ENCODE measurements around the gene CARNS1. TPM values are rescaled to one million over a fixed set of nuclear protein-coding genes. Genes with fewer than 3 reads are reported as not detected.

The CARNS1 gene
- total and polyA plus RNA-seq, 9 donors, result 0.12 to 13.2 (median 0.62) TPM

- Histone ChIP-seq H3K27ac (no peak overlapping the region), H3K27me3 (no peaks in the 10 kb centered on the region), H3K36me3 (no peaks in the 10 kb centered on the region), H3K4me3 (no peak overlapping the region), H3K4me1 (ENCODE audit: insufficient read depth) (peaks cover 6% of the 10 kb centered on the region), H3K9me3 (no peaks in the 10 kb centered on the region)
- no peak for DNase-seq
- intact Hi-C loops (cut with DNase I), result no loop called here
- WGBS, 3 donors, result 80 to 85% (median 81%) methylated on average over 18 to 26 of the region's 26 CpGs
- TF ChIP-seq POLR2A (IDR thresholded peaks at IDR 0.05) (no peak), CTCF (IDR thresholded peaks at IDR 0.05) (no peak), EP300 (IDR thresholded peaks at IDR 0.05) (no peak)
Observed at GRCh38 chr11:67418476-67419281, 3.2 kb downstream of the CARNS1 start.

- H3K36me3 ChIP-seq, result no peaks in the 10 kb centered on the region
- no peaks in the 10 kb centered on the region for H3K9me3 ChIP-seq
- no peak overlapping the region for H3K4me3 ChIP-seq
- no peak overlapping the region for H3K27ac ChIP-seq
- no peaks in the 10 kb centered on the region for H3K27me3 ChIP-seq
- TF ChIP-seq EP300 (IDR thresholded peaks at IDR 0.05) (no peak), CTCF (IDR thresholded peaks at IDR 0.05) (no peak)
- DNase-seq, result no peak
- H3K4me1 ChIP-seq (ENCODE audit: insufficient read depth), result peaks cover 6% of the 10 kb centered on the region
- 90 to 94% (median 91%) methylated on average over 19 to 21 of the region's 21 CpGs for WGBS, 3 donors
- intact Hi-C loops (cut with DNase I), result no loop called here
Observed at GRCh38 chr11:67419325-67420049, 4.0 kb downstream of the CARNS1 start.

GRCh38 chr11:67420147-67420645 is 4.7 kb downstream of the CARNS1 start:
- DNase-seq, result peak in 1 of 5 donors; percentile 69
- H3K27me3 ChIP-seq, result no peaks in the 10 kb centered on the region
- intact Hi-C loops (cut with DNase I), result no loop called here
- H3K36me3 ChIP-seq, result no peaks in the 10 kb centered on the region
- WGBS, 3 donors, result 30 to 70% (median 32%) methylated on average over 7 to 15 of the region's 15 CpGs
- peak overlapping the region; percentile 78 to 94 for H3K27ac ChIP-seq
- H3K4me3 ChIP-seq, result peak overlapping the region; percentile 59
- no peak for TF ChIP-seq CTCF (IDR thresholded peaks at IDR 0.05)
- TF ChIP-seq POLR2A (IDR thresholded peaks at IDR 0.05), result no peak
- TF ChIP-seq EP300 (IDR thresholded peaks at IDR 0.05), result no peak
- no peaks in the 10 kb centered on the region for H3K9me3 ChIP-seq
- H3K4me1 ChIP-seq (ENCODE audit: insufficient read depth), result peaks cover 6% of the 10 kb centered on the region

- H3K4me3 ChIP-seq, result peak overlapping the region; percentile 59
- intact Hi-C loops (cut with DNase I), result no loop called here
- no peaks in the 10 kb centered on the region for H3K27me3 ChIP-seq
- H3K36me3 ChIP-seq, result no peaks in the 10 kb centered on the region
- peak; percentile 96 to 99 (median 98) for DNase-seq
- WGBS, 3 donors, result 0 to 1% (median 0%) methylated on average over 47 to 97 of the region's 97 CpGs
- no peaks in the 10 kb centered on the region for H3K9me3 ChIP-seq
- TF ChIP-seq POLR2A (IDR thresholded peaks at IDR 0.05) (peak; percentile 59), CTCF (IDR thresholded peaks at IDR 0.05) (no peak)
- peaks cover 6% of the 10 kb centered on the region for H3K4me1 ChIP-seq (ENCODE audit: insufficient read depth)
- H3K27ac ChIP-seq, result peak overlapping the region; percentile 78 to 94
Observed at GRCh38 chr11:67420646-67421429, 5.4 kb downstream of the CARNS1 start.
